HEK293T (cell line): ENCODE results near the gene DDX21.
"Not testable (repeated sequence)": the region's sequence is repeated elsewhere in the genome, so short reads cannot be mapped to it uniquely, and the experiment has no call there.

Experiments used
- BHLHE40 ChIP-seq: fragments of 450-650 bp; IDR thresholded peaks from 2 replicates; pipeline ENCODE4 v1.6.1; 2016; ENCODE audit warnings: mild to moderate bottlenecking, moderate library complexity, borderline replicate concordance
- ELF4 ChIP-seq: fragments of 450-650 bp; IDR thresholded peaks from 2 replicates; pipeline ENCODE4 v1.6.1; 2017; ENCODE audit warnings: antibody characterized with exemption
- FOXA1 ChIP-seq: fragments of 450-650 bp; IDR thresholded peaks from 2 replicates; pipeline ENCODE4 v1.6.1; 2016; ENCODE audit warnings: mild to moderate bottlenecking
- FOXK2 ChIP-seq: fragments of 450-650 bp; IDR thresholded peaks from 2 replicates; pipeline ENCODE4 v1.6.1; 2016; ENCODE audit warnings: mild to moderate bottlenecking
- FOXM1 ChIP-seq: fragments of 450-650 bp; IDR thresholded peaks from 2 replicates; pipeline ENCODE4 v1.6.1; 2017; ENCODE audit warnings: mild to moderate bottlenecking, borderline replicate concordance
- HDGF ChIP-seq: fragments of 450-650 bp; IDR thresholded peaks from 2 replicates; pipeline ENCODE4 v1.6.1; 2017; ENCODE audit warnings: antibody characterized with exemption, borderline replicate concordance
- NFRKB ChIP-seq: fragments of 450-650 bp; IDR thresholded peaks from 2 replicates; pipeline ENCODE4 v1.6.1; 2016; ENCODE audit warnings: mild to moderate bottlenecking, moderate library complexity
- SP1 ChIP-seq: fragments of 450-650 bp; IDR thresholded peaks from 2 replicates; pipeline ENCODE4 v1.6.1; 2017
- SUZ12 ChIP-seq: fragments of 450-650 bp; IDR thresholded peaks from 2 replicates; pipeline ENCODE4 v1.6.1; 2016; ENCODE audit warnings: mild to moderate bottlenecking
- TARDBP ChIP-seq: fragments of 450-650 bp; IDR thresholded peaks from 2 replicates; pipeline ENCODE4 v1.6.1; 2016

DNA sequence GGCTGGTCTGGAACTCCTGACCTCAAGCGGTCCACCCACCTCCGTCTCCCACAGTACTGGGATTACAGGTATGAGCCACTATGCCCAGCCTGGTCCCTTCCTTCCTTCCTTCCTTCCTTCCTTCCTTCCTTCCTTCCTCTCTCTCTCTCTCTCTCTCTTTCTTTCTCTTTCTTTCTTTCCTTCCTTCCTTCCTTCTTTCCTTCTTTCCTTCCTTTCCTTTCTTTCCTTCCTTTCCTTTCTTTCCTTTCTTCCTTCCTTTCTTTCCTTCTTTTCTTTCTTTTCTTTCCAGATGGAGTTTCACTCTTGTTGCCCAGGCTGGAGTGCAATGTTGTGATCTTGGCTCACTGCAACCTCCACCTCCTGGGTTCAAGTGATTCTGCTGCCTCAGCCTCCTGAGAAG is 26.8 kb upstream of the DDX21 start:
- TF ChIP-seq FOXA1, FOXM1, SUZ12, HDGF, TARDBP, ELF4, FOXK2, BHLHE40, SP1, NFRKB: not testable (repeated sequence)
